HUES6 (cell line): ENCODE results near the gene SLC39A11.
A peak's percentile ranks its signal among the peaks of the same experiment; 100 is the strongest.

Experiments
- H3K27ac ChIP-seq: 2 replicates; pipeline ENCODE4 v1.7.0; 2013; ENCODE audit warnings: low read depth, mild to moderate bottlenecking, low read length, inconsistent platforms
- H3K27me3 ChIP-seq: 2 replicates; pipeline ENCODE4 v1.6.1; 2013; ENCODE audit warnings: low read length; ENCODE audit not compliant: control insufficient read depth, insufficient read depth
- H3K36me3 ChIP-seq: 2 replicates; pipeline ENCODE4 v1.6.1; 2013; ENCODE audit warnings: low read length; ENCODE audit not compliant: control insufficient read depth, insufficient read depth
- H3K4me1 ChIP-seq: 2 replicates; pipeline ENCODE4 v1.6.1; 2013; ENCODE audit warnings: low read length; ENCODE audit not compliant: control insufficient read depth, insufficient read depth
- H3K4me3 ChIP-seq: 2 replicates; pipeline ENCODE4 v1.5.1; 2013; ENCODE audit warnings: low read depth, low read length
- H3K9ac ChIP-seq: one replicate; pipeline ENCODE4 v1.6.1; 2013; ENCODE audit warnings: mild to moderate bottlenecking, low read length
- H3K9me3 ChIP-seq: 2 replicates; pipeline ENCODE4 v1.6.1; 2013; ENCODE audit warnings: low read depth, low read length; ENCODE audit not compliant: control insufficient read depth, insufficient read depth

The SLC39A11 gene

DNA sequence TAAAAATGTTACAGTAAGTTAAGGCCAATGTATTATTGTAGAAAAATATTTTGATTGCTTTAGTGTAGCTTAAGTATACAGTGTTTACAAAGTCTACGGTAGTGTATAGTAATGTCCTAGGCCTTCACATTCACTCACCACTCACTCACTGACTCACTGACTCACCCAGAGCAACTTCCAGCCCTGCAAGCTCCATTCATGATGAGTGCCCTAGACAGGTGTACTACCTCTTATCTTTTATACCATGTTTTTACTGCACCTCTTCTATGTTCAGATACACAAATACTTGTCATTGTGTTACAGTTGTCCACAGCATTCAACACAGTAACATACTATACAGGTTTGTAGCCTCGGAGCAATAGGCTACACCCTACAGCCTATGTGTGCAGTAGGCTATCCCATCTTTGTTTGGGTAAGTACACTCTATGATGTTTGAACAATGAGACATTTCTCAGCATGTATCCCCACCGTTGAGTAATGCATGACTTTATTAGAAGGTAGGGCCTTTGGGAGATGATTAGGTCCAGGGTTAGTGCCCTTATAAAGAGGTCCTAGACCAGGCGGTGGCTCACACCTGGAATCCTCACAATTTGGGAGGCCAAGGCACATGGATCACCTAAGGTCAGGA, 117.8 kb downstream of the SLC39A11 start:
- Histone ChIP-seq H3K27ac (no peak overlapping the region), H3K36me3 (no peaks in the 10 kb centered on the region), H3K27me3 (no peaks in the 10 kb centered on the region)

DNA sequence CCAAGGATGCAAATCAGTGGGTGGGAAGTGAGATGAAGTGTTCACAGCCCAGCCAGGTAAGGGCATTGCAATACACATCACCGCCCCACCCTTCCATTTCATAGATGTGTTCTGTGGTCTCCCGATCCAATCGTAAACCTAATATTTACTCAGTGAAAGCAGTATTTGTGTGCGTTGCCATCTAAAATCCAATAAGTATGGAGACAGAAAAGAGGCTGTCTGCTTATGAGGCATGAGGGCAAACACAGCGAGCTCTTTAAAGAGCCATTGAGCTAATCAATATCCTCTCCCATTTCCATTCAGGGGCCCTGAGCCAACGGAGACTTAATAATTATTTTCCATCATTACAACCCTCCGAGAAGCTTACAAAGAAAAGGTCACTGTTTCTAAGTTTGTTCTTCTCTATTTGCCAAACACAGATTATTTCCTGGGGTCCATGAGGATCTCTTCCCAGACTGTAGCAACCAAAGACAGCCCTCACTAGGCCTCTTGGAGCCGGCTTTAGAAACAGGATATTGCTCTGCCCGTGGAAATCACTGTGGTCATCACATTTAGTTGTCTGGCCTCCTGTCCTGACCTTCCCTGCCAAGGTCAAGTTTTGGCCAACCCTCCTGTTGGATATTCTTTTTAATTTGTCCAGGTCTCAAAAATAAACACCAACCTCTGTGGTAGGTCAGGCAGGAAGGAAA, 120.1 kb downstream of the SLC39A11 start:
- H3K36me3 ChIP-seq: no peaks in the 10 kb centered on the region
- no peak overlapping the region for H3K9ac ChIP-seq
- peaks cover 20% of the 10 kb centered on the region for H3K4me1 ChIP-seq
- no peak overlapping the region for H3K4me3 ChIP-seq
- H3K27me3 ChIP-seq: no peaks in the 10 kb centered on the region
- H3K9me3 ChIP-seq: 0 out of 2 replicates have a peak, but pooled peaks cover 7% of the 10 kb centered on the region
- H3K27ac ChIP-seq: no peak overlapping the region

More for the DNA sequence above, 117.8 kb downstream of the SLC39A11 start:
- H3K4me3 ChIP-seq: no peak overlapping the region
- H3K9ac ChIP-seq: no peak overlapping the region
- H3K9me3 ChIP-seq: 0 out of 2 replicates have a peak, but pooled peaks cover 4% of the 10 kb centered on the region
- peaks cover 30% of the 10 kb centered on the region for H3K4me1 ChIP-seq

DNA sequence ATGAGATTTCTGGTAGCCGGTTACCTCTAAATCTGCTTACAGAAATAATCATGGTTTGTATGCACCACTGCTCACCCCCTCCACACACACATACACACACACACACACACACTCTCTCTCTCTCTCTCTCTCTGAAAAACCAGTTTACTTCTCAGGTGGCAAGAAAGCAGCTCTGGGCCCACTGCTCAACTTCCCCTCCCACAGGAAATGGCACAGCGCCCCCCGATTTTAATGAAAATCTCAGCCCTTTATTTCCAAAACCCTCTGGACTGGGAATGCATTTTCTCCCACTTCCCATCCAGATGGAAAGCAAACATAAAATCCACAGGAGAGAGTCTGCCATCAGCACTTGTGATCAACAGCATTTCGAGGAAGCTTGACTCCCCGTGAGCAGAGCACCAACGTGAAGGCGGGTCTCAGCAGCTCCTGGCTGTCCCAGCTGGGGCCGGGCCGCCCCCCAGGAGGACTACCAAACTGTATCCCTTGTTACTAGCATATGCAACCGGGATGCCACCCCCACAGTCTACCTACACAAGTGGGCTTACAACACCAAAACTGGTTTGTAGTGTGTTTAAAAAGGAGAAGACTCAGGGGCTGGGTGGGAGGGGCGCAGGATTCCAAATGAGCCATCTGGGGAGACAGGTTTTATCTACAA, 121.1 kb downstream of the SLC39A11 start:
- Histone ChIP-seq H3K27ac (peak overlapping the region; percentile 1; the same call in 1 of the 2 replicates), H3K9ac (no peak overlapping the region), H3K36me3 (no peaks in the 10 kb centered on the region), H3K4me3 (no peak overlapping the region), H3K9me3 (peaks cover 12% of the 10 kb centered on the region; the same call in 1 of the 2 replicates), H3K4me1 (peaks cover 17% of the 10 kb centered on the region), H3K27me3 (no peaks in the 10 kb centered on the region)

DNA sequence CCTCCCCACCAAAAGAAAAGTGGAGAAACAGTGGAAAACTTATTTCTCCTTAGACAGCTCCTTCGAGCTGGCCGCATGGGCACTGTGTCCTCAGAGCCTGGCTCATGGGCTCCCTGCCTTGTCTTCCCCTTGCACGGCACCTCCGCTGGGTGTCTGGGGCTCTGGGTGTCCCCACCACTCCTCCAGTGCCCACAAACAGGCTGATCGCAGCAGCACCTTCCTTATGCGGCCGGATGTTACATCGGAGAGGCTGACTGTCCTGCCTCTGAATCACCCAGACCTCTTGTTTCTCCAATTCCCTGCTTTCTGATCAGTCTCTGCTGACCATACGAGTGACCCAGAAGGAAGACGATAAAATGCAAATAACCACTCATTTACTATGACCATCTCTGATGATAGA, 121.7 kb downstream of the SLC39A11 start:
- Histone ChIP-seq H3K4me3 (no peak overlapping the region), H3K27ac (peak overlapping the region; percentile 1; the same call in 1 of the 2 replicates), H3K9ac (no peak overlapping the region), H3K9me3 (peaks cover 15% of the 10 kb centered on the region; the same call in 1 of the 2 replicates), H3K27me3 (no peaks in the 10 kb centered on the region), H3K4me1 (peaks cover 17% of the 10 kb centered on the region), H3K36me3 (no peaks in the 10 kb centered on the region)

DNA sequence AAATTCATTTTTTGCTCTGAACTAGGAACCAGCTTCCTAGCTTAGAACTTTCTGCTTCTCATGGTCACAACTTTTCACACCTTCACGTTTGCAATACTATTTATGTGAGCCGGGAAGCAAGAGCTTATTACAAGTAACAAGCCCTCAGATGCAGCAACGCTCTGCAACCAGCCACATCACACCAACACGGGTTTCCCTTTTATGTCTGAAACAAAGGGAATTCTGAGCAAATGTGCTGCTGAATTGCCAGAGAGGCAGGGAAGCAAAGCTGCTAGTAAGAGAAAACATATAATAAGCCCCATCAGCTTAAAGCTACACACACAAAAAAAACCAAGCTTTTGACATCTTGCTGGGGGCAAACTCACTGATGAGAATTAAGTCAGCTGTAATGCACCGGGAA, 122.2 kb downstream of the SLC39A11 start:
- Histone ChIP-seq H3K9me3 (peaks cover 10% of the 10 kb centered on the region; the same call in 1 of the 2 replicates), H3K36me3 (no peaks in the 10 kb centered on the region), H3K4me1 (peaks cover 17% of the 10 kb centered on the region), H3K4me3 (no peak overlapping the region), H3K9ac (no peak overlapping the region), H3K27me3 (no peaks in the 10 kb centered on the region), H3K27ac (no peak overlapping the region)

DNA sequence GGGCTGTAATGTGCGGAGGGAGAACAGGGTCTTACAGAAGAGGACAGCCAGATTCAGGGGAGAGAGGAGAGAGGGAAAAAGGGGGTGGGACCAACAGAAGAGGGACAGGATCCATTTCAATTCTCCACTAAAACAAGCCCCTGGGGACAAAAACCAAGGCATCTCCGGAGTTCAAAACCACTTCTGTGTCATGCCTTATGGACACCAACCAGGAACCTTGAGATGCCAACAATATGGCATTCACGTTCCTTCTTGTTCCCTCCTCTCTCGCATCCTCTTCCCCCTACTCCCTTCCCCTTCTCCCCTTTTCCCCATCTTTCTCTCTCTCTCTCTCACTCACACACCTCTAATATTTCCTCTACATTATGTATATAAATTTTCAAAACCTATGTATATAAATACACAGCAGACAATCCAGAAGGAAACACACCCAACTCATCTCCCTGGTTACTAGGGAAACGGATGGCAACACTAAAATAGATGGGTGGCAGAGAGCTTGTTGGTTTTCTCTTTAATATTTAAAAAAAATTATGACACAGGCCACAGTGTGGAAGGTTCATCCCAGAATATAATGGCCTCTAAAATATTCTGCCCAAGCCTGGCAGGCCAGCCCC, 123.1 kb downstream of the SLC39A11 start:
- Histone ChIP-seq H3K27ac (no peak overlapping the region), H3K36me3 (no peaks in the 10 kb centered on the region), H3K4me3 (no peak overlapping the region), H3K9me3 (peaks cover 10% of the 10 kb centered on the region; the same call in 1 of the 2 replicates), H3K27me3 (no peaks in the 10 kb centered on the region), H3K9ac (no peak overlapping the region), H3K4me1 (peaks cover 17% of the 10 kb centered on the region)

DNA sequence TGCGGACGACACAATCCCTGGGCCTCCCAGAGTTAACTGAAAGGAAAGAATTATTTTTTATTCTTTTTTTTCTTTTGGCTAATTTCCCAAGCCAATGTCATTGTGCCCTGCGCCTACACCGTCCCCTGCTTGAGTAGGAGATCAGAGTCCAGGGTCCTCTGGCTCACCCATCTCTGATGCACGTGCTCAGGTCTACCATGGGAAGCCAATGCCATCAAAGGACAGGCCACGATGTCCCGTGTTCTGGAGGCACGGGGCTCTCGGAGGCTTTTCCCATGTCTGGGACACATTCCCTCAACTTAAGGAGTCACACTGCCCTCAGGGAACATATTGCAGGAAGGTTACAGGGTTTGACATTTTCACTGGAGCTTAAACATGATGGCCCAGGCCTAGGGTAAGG, 123.7 kb downstream of the SLC39A11 start:
- Histone ChIP-seq H3K27ac (no peak overlapping the region), H3K4me1 (peaks cover 17% of the 10 kb centered on the region), H3K9ac (no peak overlapping the region), H3K36me3 (no peaks in the 10 kb centered on the region), H3K9me3 (peaks cover 10% of the 10 kb centered on the region; the same call in 1 of the 2 replicates), H3K4me3 (no peak overlapping the region), H3K27me3 (no peaks in the 10 kb centered on the region)

DNA sequence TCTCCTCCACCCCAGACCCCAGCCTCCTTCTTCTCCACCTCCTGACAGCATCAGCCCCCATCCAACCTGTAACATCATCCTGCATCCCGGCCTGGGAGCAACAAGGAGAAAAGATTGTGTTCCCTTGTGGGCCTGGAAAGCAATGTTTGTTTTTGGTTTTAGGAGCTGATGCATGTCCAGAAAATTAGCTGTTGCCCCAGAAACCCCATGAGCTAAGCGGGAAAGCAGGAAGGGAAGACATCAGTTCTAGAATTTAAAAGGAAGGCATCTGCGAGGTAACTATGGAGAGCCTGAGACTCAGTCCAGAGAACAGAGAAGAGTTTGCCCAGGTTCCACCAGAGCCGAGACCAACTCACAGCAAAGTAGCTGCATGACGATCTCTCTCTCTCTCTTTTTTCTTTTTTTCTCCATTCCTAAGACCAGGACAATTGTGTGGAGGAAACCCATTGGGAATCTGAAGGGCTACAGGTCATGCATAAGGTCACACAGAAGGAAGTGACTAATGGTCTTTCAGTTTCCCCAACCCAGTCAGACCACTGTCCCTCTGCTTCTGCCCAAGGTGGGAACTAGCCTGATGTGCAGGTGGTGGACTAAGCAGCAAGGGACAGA, 124.4 kb downstream of the SLC39A11 start:
- peaks cover 17% of the 10 kb centered on the region for H3K4me1 ChIP-seq
- H3K27me3 ChIP-seq: no peaks in the 10 kb centered on the region
- no peaks in the 10 kb centered on the region for H3K36me3 ChIP-seq
- no peak overlapping the region for H3K9ac ChIP-seq
- no peak overlapping the region for H3K27ac ChIP-seq
- no peak overlapping the region for H3K4me3 ChIP-seq
- peaks cover 10% of the 10 kb centered on the region; the same call in 1 of the 2 replicates for H3K9me3 ChIP-seq

DNA sequence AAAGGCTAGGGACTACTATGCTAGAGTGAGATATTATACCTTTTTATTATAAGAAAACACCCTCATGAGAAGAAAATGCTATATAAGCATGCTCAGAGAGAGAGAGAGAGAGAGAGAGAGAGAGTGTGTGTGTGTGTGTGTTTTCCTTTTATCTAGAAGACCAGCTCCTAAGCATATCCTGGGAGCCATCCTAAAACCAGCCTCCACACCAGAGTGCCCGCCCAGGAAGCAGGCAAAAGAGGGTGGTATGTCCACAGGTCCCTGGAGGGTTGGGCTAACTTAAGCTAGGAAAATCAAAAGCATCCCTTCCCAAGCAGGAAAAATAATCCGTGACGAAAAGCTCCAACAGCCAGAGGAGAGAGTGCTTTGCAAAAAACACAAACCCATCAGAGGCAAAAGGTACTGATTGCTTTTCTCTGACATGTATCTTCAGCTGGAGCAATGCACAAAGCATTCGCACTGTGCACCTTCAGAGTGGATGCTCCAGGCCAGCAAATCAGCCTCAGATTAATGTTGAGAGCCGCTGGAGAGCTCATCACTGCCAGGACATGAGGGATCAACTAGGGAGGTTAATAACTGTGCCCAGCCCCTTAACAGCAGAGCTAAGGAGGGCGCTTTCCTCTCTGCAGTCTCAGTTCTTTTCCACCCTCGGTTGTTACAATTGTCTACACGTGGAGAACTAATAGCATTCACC, 125.1 kb downstream of the SLC39A11 start:
- H3K9me3 ChIP-seq: peaks cover 10% of the 10 kb centered on the region; the same call in 1 of the 2 replicates
- no peaks in the 10 kb centered on the region for H3K27me3 ChIP-seq
- H3K36me3 ChIP-seq: no peaks in the 10 kb centered on the region
- no peak overlapping the region for H3K9ac ChIP-seq
- no peak overlapping the region for H3K27ac ChIP-seq
- peaks cover 17% of the 10 kb centered on the region for H3K4me1 ChIP-seq
- H3K4me3 ChIP-seq: no peak overlapping the region

DNA sequence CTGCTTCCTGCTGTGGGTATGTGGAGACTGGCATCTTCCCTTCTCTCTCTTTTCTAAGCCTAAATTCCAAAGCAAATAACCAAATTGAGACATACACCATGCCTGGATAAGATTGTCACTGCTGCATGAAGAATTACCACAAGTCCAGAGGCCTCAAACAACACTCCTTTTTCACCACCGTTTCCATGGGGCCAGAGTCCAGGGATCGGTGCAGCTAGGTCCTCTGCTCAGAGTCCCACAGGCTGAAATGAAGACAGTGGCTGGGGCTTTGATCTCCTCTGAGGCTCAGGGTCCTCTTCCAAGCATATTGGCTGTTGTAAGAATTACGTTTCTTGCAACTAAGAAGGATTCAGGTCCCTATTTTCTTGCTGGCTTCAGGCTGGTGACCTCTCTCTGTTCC, 130.4 kb downstream of the SLC39A11 start:
- H3K36me3 ChIP-seq: no peaks in the 10 kb centered on the region
- no peak overlapping the region for H3K9ac ChIP-seq
- peaks cover 6% of the 10 kb centered on the region; the same call in 1 of the 2 replicates for H3K9me3 ChIP-seq
- no peaks in the 10 kb centered on the region for H3K4me1 ChIP-seq
- no peaks in the 10 kb centered on the region for H3K27me3 ChIP-seq
- H3K4me3 ChIP-seq: no peak overlapping the region
- H3K27ac ChIP-seq: no peak overlapping the region
